IPS DF 6.9 (cell line): ENCODE measurements around the gene HS3ST6.
A peak's percentile ranks its signal among the peaks of the same experiment; 100 is the strongest.
"Not testable (repeated sequence)": the region's sequence is repeated elsewhere in the genome, so short reads cannot be mapped to it uniquely, and the experiment has no call there.

ENCODE experiments used
- DNase-seq: peaks from one replicate; pipeline ENCODE4 v3.0.0-alpha.2; 2013; ENCODE audit warnings: low read depth, low spot score
- H3K27ac ChIP-seq: one replicate; pipeline ENCODE4 v1.5.1; 2013; ENCODE audit warnings: low read length, control low read depth
- H3K27me3 ChIP-seq: 2 replicates; pipeline ENCODE4 v1.6.1; 2013; ENCODE audit warnings: mild to moderate bottlenecking, low read length; ENCODE audit not compliant: control insufficient read depth, insufficient read depth
- H3K36me3 ChIP-seq: 2 replicates; pipeline ENCODE4 v1.6.1; 2013; ENCODE audit warnings: low read length; ENCODE audit not compliant: control insufficient read depth, insufficient read depth
- H3K4me1 ChIP-seq: 2 replicates; pipeline ENCODE4 v1.6.1; 2013; ENCODE audit warnings: low read length; ENCODE audit not compliant: control insufficient read depth, insufficient read depth
- H3K4me3 ChIP-seq: 2 replicates; pipeline ENCODE4 v1.5.1; 2013; ENCODE audit warnings: mild to moderate bottlenecking, low read length
- H3K9me3 ChIP-seq: 2 replicates; pipeline ENCODE4 v1.6.1; 2013; ENCODE audit warnings: low read length, inconsistent platforms; ENCODE audit not compliant: control insufficient read depth, insufficient read depth
- WGBS: extraction: QIAGEN DNeasy Blood & Tissue Kit; methylation state at CpG from one replicate; pipeline ENCODE4 v1.1.7; 2013; ENCODE audit warnings: mixed read lengths, missing lambda C conversion rate; ENCODE audit not compliant: insufficient read length, insufficient coverage; 5-methylcytosine and 5-hydroxymethylcytosine counted together

Gene HS3ST6

GRCh38 chr16:1959269-1960039 is 41.2 kb upstream of the HS3ST6 start, which contains the start of gene NDUFB10:
TSS of gene NDUFB10 (plus strand) at chr16:1959538. CDS start at chr16:1959625, 87 bp downstream.
- no CpG with 5 or more reads among the region's 79 CpGs for WGBS
- H3K27ac ChIP-seq: no peak within 1 kb of the TSS
- peaks cover 18% of the 10 kb centered on the region; the same call in 1 of the 2 replicates for H3K36me3 ChIP-seq
- no peaks in the 10 kb centered on the region for H3K27me3 ChIP-seq
- no peaks in the 10 kb centered on the region for H3K9me3 ChIP-seq
- DNase-seq: peak; percentile 79
- peak within 1 kb of the TSS; percentile 77; the same call in 1 of the 2 replicates for H3K4me3 ChIP-seq
- H3K4me1 ChIP-seq: peaks cover 1% of the 10 kb centered on the region; the same call in 1 of the 2 replicates

GRCh38 chr16:1958715-1959268 is 40.6 kb upstream of the HS3ST6 start:
- H3K27ac ChIP-seq: no peak overlapping the region
- H3K4me1 ChIP-seq: peaks cover 1% of the 10 kb centered on the region; the same call in 1 of the 2 replicates
- H3K4me3 ChIP-seq: peak overlapping the region; percentile 77; the same call in 1 of the 2 replicates
- no peaks in the 10 kb centered on the region for H3K27me3 ChIP-seq
- H3K9me3 ChIP-seq: no peaks in the 10 kb centered on the region
- DNase-seq: no peak
- WGBS: no CpG with 5 or more reads among the region's 14 CpGs
- peaks cover 14% of the 10 kb centered on the region; the same call in 1 of the 2 replicates for H3K36me3 ChIP-seq

- not testable (repeated sequence) for H3K4me1 ChIP-seq, H3K27me3 ChIP-seq
Observed at GRCh38 chr16:1958143-1958491, 39.9 kb upstream of the HS3ST6 start.

GRCh38 chr16:1957434-1958142 is 39.4 kb upstream of the HS3ST6 start:
- H3K27me3 ChIP-seq, H3K4me3 ChIP-seq, H3K9me3 ChIP-seq, H3K36me3 ChIP-seq, H3K4me1 ChIP-seq, H3K27ac ChIP-seq, DNase-seq: not testable (repeated sequence)
- no CpG with 5 or more reads among the region's 22 CpGs for WGBS

More at GRCh38 chr16:1958143-1958491, 39.9 kb upstream of the HS3ST6 start:
- no CpG with 5 or more reads among the region's 30 CpGs for WGBS
- not testable (repeated sequence) for DNase-seq, H3K4me3 ChIP-seq, H3K27ac ChIP-seq, H3K9me3 ChIP-seq
- peaks cover 11% of the 10 kb centered on the region; the same call in 1 of the 2 replicates for H3K36me3 ChIP-seq

GRCh38 chr16:1953734-1954133 is 35.5 kb upstream of the HS3ST6 start:
- Histone ChIP-seq H3K27ac (no peak overlapping the region), H3K36me3 (no peaks in the 10 kb centered on the region), H3K4me1 (peaks cover 2% of the 10 kb centered on the region; the same call in 1 of the 2 replicates), H3K27me3 (no peaks in the 10 kb centered on the region), H3K9me3 (no peaks in the 10 kb centered on the region), H3K4me3 (no peak overlapping the region)
- no CpG with 5 or more reads among the region's 22 CpGs for WGBS
- no peak for DNase-seq

GRCh38 chr16:1950559-1950958 is 32.3 kb upstream of the HS3ST6 start:
- Histone ChIP-seq H3K36me3 (no peaks in the 10 kb centered on the region), H3K4me3 (no peak overlapping the region), H3K4me1 (peaks cover 2% of the 10 kb centered on the region; the same call in 1 of the 2 replicates), H3K9me3 (no peaks in the 10 kb centered on the region), H3K27me3 (no peaks in the 10 kb centered on the region), H3K27ac (no peak overlapping the region)
- no peak for DNase-seq
- no CpG with 5 or more reads among the region's 19 CpGs for WGBS

GRCh38 chr16:1950047-1950446 is 31.8 kb upstream of the HS3ST6 start:
- no peak for DNase-seq
- H3K4me1 ChIP-seq: peaks cover 2% of the 10 kb centered on the region; the same call in 1 of the 2 replicates
- H3K27ac ChIP-seq: no peak overlapping the region
- H3K27me3 ChIP-seq: no peaks in the 10 kb centered on the region
- H3K9me3 ChIP-seq: no peaks in the 10 kb centered on the region
- H3K4me3 ChIP-seq: no peak overlapping the region
- no CpG with 5 or more reads among the region's 7 CpGs for WGBS
- H3K36me3 ChIP-seq: no peaks in the 10 kb centered on the region

- no peaks in the 10 kb centered on the region for H3K27me3 ChIP-seq
- H3K27ac ChIP-seq: no peak overlapping the region
- no CpG with 5 or more reads among the region's 11 CpGs for WGBS
- no peaks in the 10 kb centered on the region for H3K36me3 ChIP-seq
- H3K4me1 ChIP-seq: peaks cover 1% of the 10 kb centered on the region; the same call in 1 of the 2 replicates
- H3K4me3 ChIP-seq: no peak overlapping the region
- DNase-seq: no peak
- H3K9me3 ChIP-seq: no peaks in the 10 kb centered on the region
Observed at GRCh38 chr16:1949507-1949906, 31.3 kb upstream of the HS3ST6 start.

- Histone ChIP-seq H3K4me3 (no peak overlapping the region), H3K27me3 (no peaks in the 10 kb centered on the region), H3K36me3 (no peaks in the 10 kb centered on the region), H3K4me1 (0 out of 2 replicates have a peak, but pooled peaks cover under 1% of the 10 kb centered on the region), H3K27ac (no peak overlapping the region), H3K9me3 (no peaks in the 10 kb centered on the region)
- WGBS: no CpG with 5 or more reads among the region's 9 CpGs
- no peak for DNase-seq
Observed at GRCh38 chr16:1947369-1947670, 29.1 kb upstream of the HS3ST6 start.

GRCh38 chr16:1946495-1947368 is 28.5 kb upstream of the HS3ST6 start:
- Histone ChIP-seq H3K27me3 (no peaks in the 10 kb centered on the region), H3K4me1 (0 out of 2 replicates have a peak, but pooled peaks cover 3% of the 10 kb centered on the region), H3K36me3 (no peaks in the 10 kb centered on the region), H3K27ac (no peak overlapping the region), H3K4me3 (no peak overlapping the region), H3K9me3 (no peaks in the 10 kb centered on the region)
- WGBS: no CpG with 5 or more reads among the region's 38 CpGs
- DNase-seq: no peak
